Memory B cell (primary cell): ENCODE measurements around the gene DAP.

Source experiments
- ATAC-seq: fragments of 150-1000 bp; cut with Tn5 transposase; 2 replicates; pipeline ENCODE4 v1.10.0; 2021; ENCODE audit warnings: low read depth, mild to moderate bottlenecking, moderate library complexity
- DNase-seq, 2 donors: peaks; one replicate each; pipeline ENCODE4 v3.0.0; 2022; ENCODE audit warnings: low spot score in 2 of 2
- H3K27ac Mint-ChIP-seq: one replicate; pipeline ENCODE4 v1.8.0; 2022; ENCODE audit warnings: mild to moderate bottlenecking, moderate library complexity, mixed read lengths
- H3K27me3 Mint-ChIP-seq: one replicate; pipeline ENCODE4 v1.8.0; 2022; ENCODE audit warnings: mixed read lengths
- H3K36me3 Mint-ChIP-seq: one replicate; pipeline ENCODE4 v1.8.0; 2022; ENCODE audit warnings: mild to moderate bottlenecking, mixed read lengths
- H3K4me1 Mint-ChIP-seq: one replicate; pipeline ENCODE4 v1.8.0; 2022; ENCODE audit warnings: mixed read lengths
- H3K4me3 Mint-ChIP-seq: one replicate; pipeline ENCODE4 v1.8.0; 2022; ENCODE audit warnings: mild to moderate bottlenecking, moderate library complexity, mixed read lengths
- H3K9me3 Mint-ChIP-seq: one replicate; pipeline ENCODE4 v1.8.0; 2022; ENCODE audit warnings: mixed read lengths

Gene DAP

DNA sequence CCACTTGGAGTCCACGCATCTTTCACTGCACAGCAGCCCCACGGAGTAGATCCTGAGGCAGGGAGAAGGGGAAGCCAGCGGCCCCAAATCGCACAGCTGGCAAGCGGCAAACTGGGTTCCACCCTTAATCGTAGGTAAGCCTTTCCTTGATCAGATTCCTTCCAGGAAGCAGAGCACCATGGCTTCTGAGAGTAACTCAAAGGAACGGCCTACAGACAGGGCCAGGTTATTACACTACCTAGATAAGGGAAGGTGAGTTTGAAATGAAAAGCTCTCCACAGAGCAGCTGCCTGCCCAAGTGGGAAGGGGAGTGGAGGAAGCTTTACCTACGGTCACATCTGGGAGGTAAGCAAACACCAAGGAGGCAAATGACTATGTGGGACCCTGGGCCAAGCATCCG lies 7.9 kb downstream of the DAP start:
- Mint-ChIP-seq H3K4me1 (peaks cover 24% of the 10 kb centered on the region), H3K4me3 (no peak overlapping the region), H3K36me3 (peaks cover 30% of the 10 kb centered on the region), H3K27ac (no peak overlapping the region), H3K27me3 (no peaks in the 10 kb centered on the region), H3K9me3 (no peaks in the 10 kb centered on the region)
- ATAC-seq (no peak), DNase-seq (no peak)

DNA sequence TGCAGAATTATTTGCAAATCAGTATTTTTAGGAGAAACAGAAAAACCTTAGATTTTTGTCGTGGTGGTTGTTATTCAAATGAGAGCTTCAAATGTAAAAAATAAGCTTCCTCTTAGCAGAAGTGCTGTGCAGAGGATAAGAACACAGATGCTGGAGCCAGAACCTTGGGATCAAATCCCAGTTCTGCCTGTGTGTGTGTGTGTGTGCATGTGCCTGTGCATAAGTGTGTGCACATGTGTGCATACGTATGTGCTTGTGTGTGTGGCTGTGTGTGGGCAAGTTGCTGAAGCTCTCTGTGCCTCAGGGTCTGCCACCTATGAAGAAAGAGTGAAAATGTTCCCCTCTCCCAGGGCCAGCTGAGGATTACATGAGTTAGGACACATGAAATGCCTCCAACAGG lies 8.6 kb downstream of the DAP start:
- Mint-ChIP-seq H3K27me3 (no peaks in the 10 kb centered on the region), H3K4me1 (peaks cover 20% of the 10 kb centered on the region), H3K4me3 (no peak overlapping the region), H3K27ac (no peak overlapping the region), H3K36me3 (peaks cover 30% of the 10 kb centered on the region), H3K9me3 (no peaks in the 10 kb centered on the region)
- ATAC-seq (no peak), DNase-seq (no peak)

DNA sequence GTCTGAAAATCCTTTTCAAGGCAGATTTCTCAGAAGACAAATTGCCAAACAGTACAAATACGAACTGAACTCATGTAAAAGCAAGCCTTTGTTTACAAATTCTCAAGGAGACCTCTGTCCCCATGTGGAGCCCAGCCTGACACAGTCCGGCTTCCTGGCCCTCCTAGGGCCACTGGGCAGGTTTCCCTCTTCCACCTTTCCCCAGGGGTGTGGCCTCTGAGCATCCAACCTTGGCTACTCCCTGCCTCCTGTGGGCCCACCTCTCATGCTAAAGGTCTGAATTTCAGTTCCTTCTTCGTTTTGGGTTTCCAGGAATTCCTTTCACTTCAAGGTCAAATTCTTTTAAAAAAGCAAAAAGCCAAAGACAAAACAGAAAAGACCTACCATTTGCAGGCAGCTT lies 10.1 kb downstream of the DAP start:
- DNase-seq (no peak), ATAC-seq (no peak)
- H3K27ac Mint-ChIP-seq = no peak overlapping the region
- peaks cover 36% of the 10 kb centered on the region for H3K36me3 Mint-ChIP-seq
- no peaks in the 10 kb centered on the region for H3K9me3 Mint-ChIP-seq
- no peaks in the 10 kb centered on the region for H3K27me3 Mint-ChIP-seq
- no peak overlapping the region for H3K4me3 Mint-ChIP-seq
- peaks cover 19% of the 10 kb centered on the region for H3K4me1 Mint-ChIP-seq

DNA sequence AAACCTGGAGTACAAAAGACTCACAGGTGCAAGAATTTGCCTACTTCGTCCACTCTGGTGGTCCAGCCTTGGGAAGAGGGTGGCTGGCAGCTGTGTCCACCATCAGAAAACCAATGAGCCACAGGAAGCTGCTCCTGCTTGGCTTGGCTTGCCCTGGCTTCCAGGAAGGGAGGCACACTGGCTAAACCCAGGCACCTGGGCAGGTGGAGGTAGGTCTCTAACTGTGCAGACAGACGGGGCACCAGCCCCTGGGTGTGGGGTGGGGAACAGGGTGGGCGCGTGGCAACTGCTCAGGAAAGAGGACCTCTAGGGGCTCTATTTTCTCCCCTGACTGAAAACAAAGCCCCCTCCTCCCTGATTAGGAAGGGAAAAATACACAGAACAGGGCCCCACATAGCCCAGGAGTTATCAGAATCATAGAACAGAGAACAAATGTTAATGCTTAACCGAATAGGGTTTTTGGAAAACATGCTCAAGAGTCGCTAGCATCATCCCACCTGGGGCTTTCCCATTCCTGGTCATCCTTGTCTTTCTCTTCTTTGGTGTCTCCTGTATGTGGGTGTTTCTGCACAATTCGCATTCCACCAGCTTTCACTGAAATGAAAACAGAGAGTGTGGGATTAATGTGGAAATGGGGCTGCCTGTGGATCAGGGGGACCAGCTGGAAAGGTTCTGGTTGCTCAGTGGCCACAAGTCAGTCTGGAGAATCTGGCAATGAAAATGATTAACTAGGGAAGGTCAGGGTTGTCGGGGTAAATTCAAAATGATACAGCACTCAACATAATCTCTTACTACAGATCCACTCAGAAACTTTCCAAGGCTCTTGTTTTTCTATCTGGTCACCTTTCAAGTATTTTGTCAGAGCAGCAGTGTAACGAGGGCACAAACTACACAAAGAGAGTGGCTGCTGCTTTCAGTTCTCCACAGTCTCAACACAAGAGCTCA lies 13.1 kb downstream of the DAP start:
- DNase-seq (no peak), ATAC-seq (no peak)
- H3K4me3 Mint-ChIP-seq = no peak overlapping the region
- no peaks in the 10 kb centered on the region for H3K9me3 Mint-ChIP-seq
- H3K4me1 Mint-ChIP-seq = peaks cover 12% of the 10 kb centered on the region
- no peaks in the 10 kb centered on the region for H3K27me3 Mint-ChIP-seq
- no peak overlapping the region for H3K27ac Mint-ChIP-seq
- peaks cover 36% of the 10 kb centered on the region for H3K36me3 Mint-ChIP-seq

DNA sequence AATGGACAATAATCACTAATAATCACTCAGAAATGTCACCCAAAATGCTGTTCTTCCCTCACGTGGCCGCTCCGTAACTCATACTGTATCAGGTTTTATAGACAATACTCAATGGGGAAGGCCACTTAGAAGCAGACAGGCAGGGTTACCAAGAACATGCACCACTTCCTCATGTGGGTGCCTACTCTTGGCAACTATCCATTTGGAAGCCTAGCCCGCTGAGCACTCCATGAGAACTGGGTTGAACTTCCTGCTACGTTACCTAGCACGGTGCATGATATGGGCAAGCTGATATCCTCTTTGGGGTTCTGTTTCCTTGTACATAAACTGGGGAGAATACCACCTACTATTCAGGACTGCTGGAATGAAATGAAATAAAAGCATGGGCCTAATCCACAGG lies 14.3 kb downstream of the DAP start:
- Mint-ChIP-seq H3K4me3 (no peak overlapping the region), H3K4me1 (peaks cover 12% of the 10 kb centered on the region), H3K36me3 (peaks cover 40% of the 10 kb centered on the region), H3K9me3 (no peaks in the 10 kb centered on the region), H3K27ac (peak overlapping the region; percentile 19), H3K27me3 (no peaks in the 10 kb centered on the region)
- DNase-seq (no peak), ATAC-seq (no peak)

DNA sequence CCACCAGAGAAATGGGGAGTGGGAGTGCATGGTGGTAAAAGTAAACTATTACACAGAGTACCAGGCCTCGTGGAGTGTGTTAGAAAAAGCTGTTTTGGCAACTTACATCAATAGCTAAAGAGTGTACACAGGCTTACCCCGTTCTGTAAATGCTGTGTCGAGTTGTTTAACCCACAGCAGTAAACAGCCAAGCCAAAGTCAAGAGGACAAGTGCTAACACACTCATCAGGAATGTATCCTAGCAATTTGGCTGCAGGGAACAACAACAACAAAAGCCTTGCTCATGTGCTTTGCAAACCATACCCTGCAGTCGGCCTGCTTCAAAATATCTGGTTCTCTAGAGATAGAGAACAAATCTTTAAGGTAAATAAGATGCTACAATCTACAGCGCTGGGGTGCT lies 15.9 kb downstream of the DAP start:
- no peak overlapping the region for H3K27ac Mint-ChIP-seq
- peaks cover 49% of the 10 kb centered on the region for H3K36me3 Mint-ChIP-seq
- H3K4me3 Mint-ChIP-seq = no peak overlapping the region
- peaks cover 10% of the 10 kb centered on the region for H3K4me1 Mint-ChIP-seq
- no peaks in the 10 kb centered on the region for H3K27me3 Mint-ChIP-seq
- peaks cover 2% of the 10 kb centered on the region for H3K9me3 Mint-ChIP-seq
- ATAC-seq (no peak), DNase-seq (no peak)

DNA sequence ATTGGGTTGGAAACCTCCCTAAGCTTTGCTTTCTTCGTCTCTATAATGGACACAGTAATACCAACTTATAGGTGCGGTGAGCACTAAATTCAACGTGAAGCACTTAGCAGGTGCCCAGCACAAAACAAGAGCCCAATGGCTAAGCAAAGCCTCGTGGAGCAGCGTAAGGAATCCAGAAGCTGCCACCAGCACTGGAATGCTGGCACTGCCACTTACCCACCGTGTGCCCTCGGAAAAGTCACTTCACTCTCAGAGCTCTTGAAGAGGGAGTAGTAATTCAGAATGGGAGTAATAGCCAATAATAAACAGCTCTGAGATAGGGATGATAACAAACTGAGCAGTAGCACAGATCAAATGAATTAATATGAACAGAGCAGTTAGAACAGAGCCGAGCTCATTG lies 16.4 kb downstream of the DAP start:
- H3K4me1 Mint-ChIP-seq = peaks cover 12% of the 10 kb centered on the region
- peaks cover 53% of the 10 kb centered on the region for H3K36me3 Mint-ChIP-seq

DNA sequence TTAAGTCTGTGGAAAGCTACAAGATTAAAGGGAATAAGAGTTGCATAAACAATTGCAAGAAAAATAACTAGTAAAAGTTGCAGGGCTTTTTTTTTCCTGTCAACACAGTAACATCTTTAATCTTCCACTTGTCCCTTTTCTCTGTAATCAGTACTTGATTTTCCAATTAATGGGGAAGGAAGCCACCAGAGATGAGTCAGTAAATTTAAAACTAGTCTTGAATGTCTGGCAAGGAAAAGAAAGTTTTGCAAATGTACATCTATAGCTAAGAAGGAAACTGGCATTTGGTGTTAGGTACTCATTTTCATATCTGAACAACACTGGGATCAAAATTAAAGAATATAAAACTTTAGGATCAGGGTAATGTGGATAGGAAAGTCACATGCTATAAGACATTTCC lies 17.1 kb downstream of the DAP start:
- H3K4me3 Mint-ChIP-seq = no peak overlapping the region
- H3K36me3 Mint-ChIP-seq = peaks cover 48% of the 10 kb centered on the region

More for the DNA sequence above, 16.4 kb downstream of the DAP start:
- DNase-seq = no peak
- no peaks in the 10 kb centered on the region for H3K27me3 Mint-ChIP-seq
- peaks cover 4% of the 10 kb centered on the region for H3K9me3 Mint-ChIP-seq
- no peak for ATAC-seq
- no peak overlapping the region for H3K4me3 Mint-ChIP-seq
- H3K27ac Mint-ChIP-seq = peak overlapping the region; percentile 9

DNA sequence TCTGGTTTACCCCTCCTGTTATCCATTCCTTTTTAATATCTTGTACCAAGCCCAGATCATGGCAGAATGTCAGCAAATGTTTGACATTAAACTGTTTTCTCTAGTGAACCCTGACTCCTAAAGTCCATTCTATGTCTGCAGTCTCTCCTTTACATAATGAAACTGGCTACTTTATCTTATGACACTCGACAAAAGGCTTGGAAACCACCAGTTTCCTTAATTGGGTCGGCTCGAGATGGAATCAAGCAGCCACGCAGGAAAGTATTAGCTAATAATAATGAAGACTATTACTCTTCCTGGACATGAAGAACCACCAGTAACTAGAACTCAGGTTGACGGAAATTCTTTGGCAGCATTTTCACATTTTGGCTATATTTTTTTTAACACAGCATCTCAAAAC lies 17.5 kb downstream of the DAP start:
- ATAC-seq (no peak), DNase-seq (no peak)
- H3K27ac Mint-ChIP-seq = peak overlapping the region; percentile 9
- no peak overlapping the region for H3K4me3 Mint-ChIP-seq
- no peaks in the 10 kb centered on the region for H3K27me3 Mint-ChIP-seq
- H3K9me3 Mint-ChIP-seq = peaks cover 4% of the 10 kb centered on the region
- H3K36me3 Mint-ChIP-seq = peaks cover 51% of the 10 kb centered on the region
- H3K4me1 Mint-ChIP-seq = peaks cover 12% of the 10 kb centered on the region

More for the DNA sequence above, 17.1 kb downstream of the DAP start:
- no peak for ATAC-seq
- H3K27me3 Mint-ChIP-seq = no peaks in the 10 kb centered on the region
- H3K9me3 Mint-ChIP-seq = peaks cover 4% of the 10 kb centered on the region
- peak overlapping the region; percentile 9 for H3K27ac Mint-ChIP-seq
- peaks cover 12% of the 10 kb centered on the region for H3K4me1 Mint-ChIP-seq
- no peak for DNase-seq

DNA sequence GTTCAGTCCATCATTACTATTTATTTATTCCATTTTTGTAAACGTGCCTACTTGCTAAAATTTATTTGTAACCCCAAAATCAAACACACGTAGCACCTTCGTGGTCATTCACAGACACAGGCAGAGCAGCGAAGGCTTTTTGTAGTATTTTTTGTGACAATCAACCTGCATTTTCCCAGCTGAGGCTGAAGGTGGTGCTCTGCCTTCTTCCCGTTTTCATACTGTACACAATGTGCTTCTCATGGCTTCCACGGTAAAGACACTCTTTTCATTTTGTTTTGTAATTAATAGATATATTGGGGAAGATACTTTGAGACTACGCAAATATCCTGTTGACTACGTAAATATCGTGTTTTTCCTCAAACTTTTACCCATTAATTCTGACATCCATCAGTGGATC lies 19.4 kb downstream of the DAP start:
- peaks cover 13% of the 10 kb centered on the region for H3K4me1 Mint-ChIP-seq
- H3K9me3 Mint-ChIP-seq = peaks cover 4% of the 10 kb centered on the region
- ATAC-seq (peak; percentile 42), DNase-seq (no peak)
- no peak overlapping the region for H3K4me3 Mint-ChIP-seq
- no peak overlapping the region for H3K27ac Mint-ChIP-seq
- peaks cover 52% of the 10 kb centered on the region for H3K36me3 Mint-ChIP-seq
- H3K27me3 Mint-ChIP-seq = no peaks in the 10 kb centered on the region

DNA sequence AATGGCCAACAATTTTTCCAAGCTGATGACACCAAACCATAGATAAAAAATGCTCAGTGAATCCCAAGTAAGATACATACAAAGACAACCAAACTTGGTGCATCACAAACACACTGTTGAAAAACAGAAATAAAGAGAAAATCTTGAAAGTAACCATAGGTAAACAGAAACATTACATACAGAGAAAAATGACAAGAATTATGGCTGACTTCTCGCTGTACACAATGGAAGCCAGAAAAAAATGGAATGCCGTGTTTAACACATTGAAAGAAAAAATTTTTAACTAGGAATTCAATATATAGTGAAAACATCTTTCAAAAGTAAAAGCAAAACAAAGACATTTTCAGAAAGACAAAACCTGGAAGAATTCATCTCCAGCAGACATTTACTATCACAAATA lies 20.6 kb downstream of the DAP start:
- Mint-ChIP-seq H3K27me3 (no peaks in the 10 kb centered on the region), H3K4me3 (no peak overlapping the region), H3K36me3 (peaks cover 46% of the 10 kb centered on the region), H3K4me1 (peaks cover 21% of the 10 kb centered on the region), H3K9me3 (peaks cover 4% of the 10 kb centered on the region), H3K27ac (peak overlapping the region; percentile 25)
- ATAC-seq (no peak), DNase-seq (no peak)

DNA sequence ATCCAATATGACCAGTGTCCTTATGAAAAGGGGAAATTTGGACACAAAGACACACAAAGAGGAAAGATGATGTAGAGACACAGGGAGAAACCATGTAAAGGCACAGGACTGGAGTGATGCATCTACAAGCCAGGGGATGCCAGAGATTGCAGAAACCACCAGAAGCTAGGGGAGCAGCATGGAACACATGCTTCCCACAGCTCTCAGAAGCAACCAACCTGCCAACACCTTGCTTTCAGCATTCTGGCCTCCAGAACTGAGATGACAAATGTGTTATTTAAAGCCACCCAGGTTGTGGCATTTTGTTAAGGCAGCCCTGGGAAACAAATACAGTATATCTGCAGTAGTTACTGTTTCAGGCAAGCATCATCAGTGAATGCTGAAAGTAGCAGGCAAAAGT lies 23.2 kb downstream of the DAP start:
- H3K9me3 Mint-ChIP-seq = peaks cover 4% of the 10 kb centered on the region
- no peak for DNase-seq
- no peak overlapping the region for H3K4me3 Mint-ChIP-seq
- peak overlapping the region; percentile 81 for H3K27ac Mint-ChIP-seq
- ATAC-seq = no peak
- H3K27me3 Mint-ChIP-seq = no peaks in the 10 kb centered on the region
- H3K4me1 Mint-ChIP-seq = peaks cover 25% of the 10 kb centered on the region
- H3K36me3 Mint-ChIP-seq = peaks cover 29% of the 10 kb centered on the region

DNA sequence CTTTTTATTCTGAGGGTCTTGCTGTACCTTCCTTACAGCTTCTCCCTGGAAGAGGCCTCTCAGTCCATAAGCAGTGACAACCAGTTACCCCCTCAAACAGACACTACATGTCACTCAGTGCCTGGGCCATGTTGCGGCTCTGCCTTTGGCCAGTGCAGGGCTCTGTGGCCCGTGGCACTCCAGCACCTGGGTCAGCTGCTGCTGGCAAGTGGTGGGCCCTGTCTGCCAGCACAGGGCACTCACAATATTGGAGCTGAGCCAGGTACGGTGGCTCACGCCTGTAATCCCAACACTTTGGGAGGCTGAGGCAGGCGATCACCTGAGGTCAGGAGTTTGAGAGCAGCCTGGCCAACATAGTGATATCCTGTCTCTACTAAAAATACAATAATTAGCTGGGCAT lies 24.2 kb downstream of the DAP start:
- DNase-seq (no peak), ATAC-seq (no peak)
- no peak overlapping the region for H3K4me3 Mint-ChIP-seq
- no peaks in the 10 kb centered on the region for H3K27me3 Mint-ChIP-seq
- peaks cover 32% of the 10 kb centered on the region for H3K36me3 Mint-ChIP-seq
- H3K4me1 Mint-ChIP-seq = peaks cover 31% of the 10 kb centered on the region
- peaks cover 4% of the 10 kb centered on the region for H3K9me3 Mint-ChIP-seq
- H3K27ac Mint-ChIP-seq = peak overlapping the region; percentile 87

DNA sequence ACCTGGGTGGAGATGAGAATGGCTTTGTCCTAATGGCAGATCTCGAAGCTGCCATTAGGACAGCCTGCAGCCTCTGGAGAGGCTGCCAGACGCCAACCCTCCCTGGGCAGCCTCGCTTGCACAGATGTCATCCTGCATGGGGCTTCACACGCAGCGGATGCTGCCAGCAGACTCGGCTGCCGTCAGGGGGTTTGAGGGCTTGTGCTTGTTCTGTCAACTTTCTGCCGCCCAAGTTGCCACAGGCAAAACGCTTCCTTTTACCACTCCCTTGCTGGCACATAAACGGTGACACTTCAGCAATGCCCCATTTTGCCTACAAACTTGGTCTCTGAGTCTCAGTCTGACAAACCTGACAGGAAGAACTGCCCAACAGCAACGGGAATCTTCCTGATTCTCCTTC lies 24.7 kb downstream of the DAP start:
- H3K36me3 Mint-ChIP-seq = peaks cover 29% of the 10 kb centered on the region
- peaks cover 31% of the 10 kb centered on the region for H3K4me1 Mint-ChIP-seq
- no peak for ATAC-seq
- no peaks in the 10 kb centered on the region for H3K27me3 Mint-ChIP-seq
- H3K4me3 Mint-ChIP-seq = no peak overlapping the region
- peak overlapping the region; percentile 87 for H3K27ac Mint-ChIP-seq
- H3K9me3 Mint-ChIP-seq = peaks cover 4% of the 10 kb centered on the region
- no peak for DNase-seq
